OCI-M2 (cell line): ENCODE measurements around the gene SCAPER.
A peak's percentile ranks its signal among the peaks of the same experiment; 100 is the strongest.
"Not testable (repeated sequence)": the region's sequence is repeated elsewhere in the genome, so short reads cannot be mapped to it uniquely, and the experiment has no call there.

Experiments
- DNase-seq: peaks from one replicate; lab custom pipeline; 2025; ENCODE audit not compliant: unreplicated experiment; lab: John Stamatoyannopoulos, UW

The SCAPER gene

GRCh38 chr15:76330080-76330680, 575.0 kb downstream of the SCAPER start:
- no peak for DNase-seq

GRCh38 chr15:76328958-76329357, 576.2 kb downstream of the SCAPER start:
- DNase-seq = no peak

- DNase-seq = no peak
Observed at GRCh38 chr15:76328106-76328696, 576.9 kb downstream of the SCAPER start.

GRCh38 chr15:76327191-76328105, 577.7 kb downstream of the SCAPER start:
- no peak for DNase-seq

- no peak for DNase-seq
Observed at GRCh38 chr15:76325704-76326103, 579.4 kb downstream of the SCAPER start.

- no peak for DNase-seq
Observed at GRCh38 chr15:76324066-76324465, 581.1 kb downstream of the SCAPER start.

GRCh38 chr15:76321602-76322001, 583.5 kb downstream of the SCAPER start:
- no peak for DNase-seq

- no peak for DNase-seq
Observed at GRCh38 chr15:76321171-76321570, 584.0 kb downstream of the SCAPER start.

- DNase-seq = no peak
Observed at GRCh38 chr15:76320012-76320411, 585.1 kb downstream of the SCAPER start.

- DNase-seq = no peak
Observed at GRCh38 chr15:76313731-76314130, 591.4 kb downstream of the SCAPER start.

GRCh38 chr15:76313175-76313567, 592.0 kb downstream of the SCAPER start:
- not testable (repeated sequence) for DNase-seq

- no peak for DNase-seq
Observed at GRCh38 chr15:76312540-76313174, 592.5 kb downstream of the SCAPER start.

GRCh38 chr15:76311100-76311953, 593.8 kb downstream of the SCAPER start, which contains the start of gene ETFA:
ETFA (minus strand) TSS chr15:76311469; CDS start chr15:76311388, 81 bp downstream.
- DNase-seq = peak; percentile 63

GRCh38 chr15:76310475-76311099, 594.6 kb downstream of the SCAPER start:
- DNase-seq = no peak

GRCh38 chr15:76309601-76310330, 595.4 kb downstream of the SCAPER start:
- no peak for DNase-seq

- DNase-seq = no peak
Observed at GRCh38 chr15:76303909-76304308, 601.2 kb downstream of the SCAPER start.

GRCh38 chr15:76299786-76300185, 605.4 kb downstream of the SCAPER start:
- no peak for DNase-seq

GRCh38 chr15:76298986-76299385, 606.2 kb downstream of the SCAPER start:
- no peak for DNase-seq

- DNase-seq = not testable (repeated sequence)
Observed at GRCh38 chr15:76297951-76298350, 607.2 kb downstream of the SCAPER start.
